COLO668 (cell line): ENCODE results near the gene SMURF1.

Experiments used
- DNase-seq: peaks from one replicate; lab custom pipeline; 2025; ENCODE audit not compliant: unreplicated experiment; lab: John Stamatoyannopoulos, UW

SMURF1 gene

GRCh38 chr7:99008181-99008631 is 135.7 kb downstream of the SMURF1 start:
- no peak for DNase-seq

DNA sequence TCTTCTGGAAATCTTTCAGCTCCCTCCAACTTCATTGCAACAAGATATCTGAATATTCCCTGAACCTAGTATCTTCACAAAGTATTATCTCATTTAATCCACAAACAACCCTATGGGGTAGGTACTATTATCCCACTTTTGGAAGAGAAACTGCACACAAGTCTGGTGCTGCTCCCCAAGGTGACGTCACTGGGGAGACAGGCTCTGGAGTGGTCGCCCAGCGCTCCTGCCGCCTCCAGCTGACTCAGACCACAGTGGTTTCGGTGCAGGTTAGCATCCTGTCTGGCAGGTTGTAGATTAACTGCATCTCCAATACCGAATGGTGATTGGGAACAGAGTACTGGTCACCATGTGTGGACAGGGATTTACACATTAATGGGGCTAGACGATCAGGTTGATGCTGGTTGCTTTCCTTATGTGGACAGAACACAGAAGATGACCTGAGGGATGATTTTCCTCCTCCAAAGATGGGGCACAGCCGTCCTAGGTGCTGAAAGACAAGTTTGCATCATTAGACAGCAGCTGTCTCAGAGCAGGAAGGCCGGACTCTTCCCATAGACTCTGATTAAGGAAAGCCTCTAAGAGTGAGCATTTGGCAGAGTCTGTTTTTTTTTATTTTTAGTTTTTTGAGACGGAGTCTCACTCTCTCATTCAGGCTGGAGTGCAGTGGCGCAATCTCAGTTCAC is 137.0 kb downstream of the SMURF1 start:
- DNase-seq: no peak

DNA sequence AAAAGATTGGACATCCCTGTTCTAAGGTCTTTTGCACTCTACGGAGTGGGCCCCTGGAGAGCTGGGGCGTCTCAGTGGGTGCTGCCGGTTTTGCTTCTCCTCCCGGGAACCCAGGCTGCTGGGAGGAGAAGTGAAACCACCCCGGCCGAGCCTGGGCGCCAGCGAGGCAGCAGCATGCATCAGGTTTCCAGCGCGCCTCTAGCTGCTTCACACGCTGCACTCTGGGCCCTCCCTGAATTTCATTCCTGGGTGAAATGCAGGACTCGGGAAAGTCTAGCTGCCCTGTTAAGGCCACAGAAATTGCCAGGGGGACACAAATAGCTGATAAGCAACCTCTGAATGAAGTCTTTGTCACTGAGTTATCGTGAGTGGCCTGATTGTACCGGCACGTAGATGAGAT is 138.1 kb downstream of the SMURF1 start:
- no peak for DNase-seq

DNA sequence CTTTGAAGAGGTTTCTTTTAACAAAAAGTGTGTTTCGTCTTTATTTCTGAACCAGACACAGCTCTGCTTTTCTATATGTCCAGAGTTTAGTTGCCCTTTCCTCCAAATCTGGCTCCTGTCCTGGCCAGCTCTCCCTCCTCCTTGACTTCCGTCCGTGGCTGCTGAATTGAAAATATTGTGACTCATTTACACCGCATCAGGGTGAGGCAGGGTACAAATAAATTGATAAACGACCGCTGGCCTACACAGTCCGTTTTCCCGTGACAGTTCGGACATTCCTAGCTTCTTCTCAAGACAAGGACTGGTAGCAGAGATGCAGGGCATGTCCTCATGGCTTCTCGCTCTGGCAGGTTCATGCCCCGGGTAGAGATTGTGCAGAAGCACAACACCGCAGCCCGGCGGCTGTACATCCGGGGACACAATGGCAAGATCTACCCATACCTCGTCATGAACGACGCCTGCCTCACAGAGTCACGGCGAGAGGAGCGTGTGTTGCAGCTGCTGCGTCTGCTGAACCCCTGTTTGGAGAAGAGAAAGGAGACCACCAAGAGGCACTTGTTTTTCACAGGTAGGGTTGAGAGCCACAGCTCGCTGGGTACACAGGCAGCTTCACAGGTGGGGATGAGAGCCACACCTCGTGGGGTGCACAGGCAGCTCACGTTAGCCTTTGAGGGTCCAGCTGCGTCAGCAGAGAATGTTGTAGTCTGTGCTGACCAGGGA is 139.0 kb downstream of the SMURF1 start:
- DNase-seq: no peak

DNA sequence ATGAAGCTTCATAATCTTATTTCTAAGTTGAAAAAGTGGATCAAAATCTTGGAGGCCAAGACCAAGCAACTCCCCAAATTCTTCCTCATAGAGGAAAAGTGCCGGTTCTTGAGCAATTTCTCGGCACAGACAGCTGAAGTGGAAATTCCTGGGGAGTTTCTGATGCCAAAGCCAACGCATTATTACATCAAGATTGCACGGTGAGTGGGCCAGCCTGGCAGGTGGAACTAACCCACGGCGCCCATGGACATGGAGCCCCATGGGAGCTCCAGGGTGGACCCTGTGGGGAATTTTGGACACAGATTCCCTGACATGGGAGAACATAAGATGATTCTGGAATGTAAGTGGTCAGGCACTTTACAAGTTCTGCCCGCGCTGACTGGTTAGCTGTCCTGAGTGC is 139.7 kb downstream of the SMURF1 start:
- no peak for DNase-seq

DNA sequence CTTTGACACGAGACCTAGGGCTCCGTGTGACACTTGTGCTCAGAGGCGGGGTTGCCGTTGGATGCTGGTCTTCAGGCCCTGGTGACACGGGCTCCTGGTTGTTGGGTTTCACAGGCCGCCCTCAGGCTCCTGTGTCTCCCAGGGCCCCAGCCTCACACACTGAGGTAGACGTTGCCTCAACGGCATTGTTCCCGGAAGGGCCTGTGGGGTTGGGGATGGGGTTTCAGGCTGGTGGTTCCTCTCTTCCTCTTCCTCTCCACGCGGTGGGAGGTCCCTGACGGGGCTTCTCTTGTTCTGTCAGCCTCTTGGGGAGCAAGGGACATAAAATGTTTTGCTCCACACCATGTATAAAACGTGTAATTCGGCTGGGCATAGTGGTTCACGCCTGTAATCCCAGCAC is 140.5 kb downstream of the SMURF1 start:
- no peak for DNase-seq

GRCh38 chr7:99002827-99003212 is 141.1 kb downstream of the SMURF1 start:
- DNase-seq: no peak

DNA sequence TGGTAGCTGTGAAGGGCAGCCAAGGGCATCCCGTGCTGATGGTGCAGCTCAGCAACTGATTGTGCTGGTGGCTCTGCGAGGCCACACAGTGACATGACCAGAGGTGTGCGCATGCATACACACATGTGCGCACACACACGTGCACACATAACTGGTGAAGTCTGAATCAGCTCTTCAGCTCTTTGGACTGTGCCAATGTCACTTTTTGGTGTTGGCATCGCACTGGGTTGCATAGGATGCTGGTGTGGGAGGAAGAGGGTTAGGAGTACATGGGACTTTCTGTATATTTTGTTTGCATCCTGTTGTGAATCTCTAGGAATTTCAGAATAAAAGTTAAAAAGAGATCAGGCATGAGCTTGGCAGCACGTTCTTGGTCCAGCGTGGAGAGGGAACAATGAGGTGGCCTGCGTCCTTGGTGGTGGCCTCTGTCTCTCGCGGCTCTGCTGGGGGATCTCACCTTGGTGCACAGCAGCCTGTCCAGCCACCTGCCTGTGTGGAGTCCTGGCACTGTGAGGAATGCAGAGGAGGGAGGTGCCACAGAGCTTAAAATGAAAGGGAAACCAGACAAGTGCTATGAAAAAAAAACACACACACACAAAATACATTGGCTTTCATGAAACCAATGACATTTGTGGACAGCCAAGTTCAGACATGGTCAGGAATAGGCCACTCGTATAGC is 141.6 kb downstream of the SMURF1 start:
- no peak for DNase-seq

- no peak for DNase-seq
Observed at GRCh38 chr7:99001482-99002147, 142.3 kb downstream of the SMURF1 start.

- no peak for DNase-seq
Observed at GRCh38 chr7:99000904-99001465, 142.9 kb downstream of the SMURF1 start.

DNA sequence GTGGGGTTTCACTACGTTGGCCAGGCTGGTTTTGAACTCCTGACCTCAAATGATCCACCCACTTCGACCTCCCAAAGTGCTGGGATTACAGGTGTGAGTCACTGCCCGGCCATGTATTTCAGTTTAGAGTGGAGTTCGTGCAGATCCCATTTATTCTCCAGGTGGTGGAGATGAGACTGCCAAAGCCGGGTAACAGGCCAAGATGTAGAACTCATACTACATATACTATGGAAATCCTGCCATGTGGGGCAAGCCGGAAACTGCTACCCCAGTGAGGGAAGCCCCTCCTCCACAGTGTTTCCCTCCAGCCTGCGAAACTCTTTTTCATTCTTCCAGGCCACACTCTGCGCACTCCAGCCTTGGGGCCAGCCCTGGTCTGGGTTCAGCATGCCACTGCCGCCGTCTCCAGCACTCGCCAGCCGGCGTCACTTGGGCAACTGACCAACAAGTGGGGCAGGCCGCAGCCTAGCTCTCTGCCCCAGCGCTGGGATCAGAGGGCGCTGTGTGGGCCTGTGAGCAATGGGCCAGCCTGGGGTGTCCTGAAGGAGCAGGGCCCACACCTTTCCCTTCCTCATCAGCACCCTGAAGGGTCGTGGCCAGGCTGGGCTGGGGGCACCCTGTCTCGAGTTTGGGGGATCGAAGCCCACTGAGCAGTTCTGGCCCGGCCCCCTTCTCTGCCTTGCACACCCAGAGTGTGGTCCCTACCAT is 143.6 kb downstream of the SMURF1 start:
- DNase-seq: no peak

DNA sequence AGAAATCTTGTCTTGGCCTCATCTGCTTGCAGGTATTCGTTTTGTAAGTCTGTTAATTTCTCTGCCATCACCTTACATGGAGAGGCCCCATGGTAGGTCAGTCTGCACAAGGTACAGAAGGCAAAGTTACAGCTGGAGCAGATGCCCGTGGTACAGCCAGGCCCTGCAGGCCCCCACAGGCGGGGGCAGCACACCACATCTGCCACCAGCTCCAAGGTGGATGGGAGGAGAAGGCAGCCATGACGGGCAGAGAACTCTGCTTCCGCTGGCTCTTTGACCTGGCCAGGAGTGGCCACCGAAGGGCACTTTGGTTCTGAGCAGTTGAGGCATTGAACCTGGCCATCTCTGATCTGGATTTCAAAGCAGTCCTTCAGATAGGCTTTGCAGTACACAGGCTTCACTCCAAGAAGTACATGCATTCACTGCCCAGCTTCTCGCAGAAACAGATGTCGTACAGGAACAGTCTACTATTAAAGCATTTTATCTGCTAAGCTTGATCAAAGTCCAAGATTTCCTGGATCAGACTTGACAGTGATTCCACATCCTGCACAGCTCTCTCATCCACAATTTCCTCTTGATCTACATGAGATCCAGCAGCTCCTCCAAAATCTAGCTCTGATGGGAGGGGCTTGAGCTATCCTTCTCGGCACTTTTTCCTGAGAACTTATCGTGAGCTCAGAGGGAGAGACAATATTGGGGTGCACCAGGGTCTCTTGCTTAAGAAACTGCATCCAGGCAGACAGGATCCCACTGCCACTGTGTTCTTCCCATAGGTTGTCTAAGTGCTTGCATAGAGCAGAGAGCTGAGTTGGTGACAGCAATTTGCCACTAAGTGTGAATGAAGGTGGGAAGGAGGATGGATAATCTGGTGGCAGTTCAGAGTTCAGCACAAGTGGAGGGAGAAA is 144.8 kb downstream of the SMURF1 start:
- DNase-seq: no peak

- DNase-seq: no peak
Observed at GRCh38 chr7:98997846-98998245, 146.1 kb downstream of the SMURF1 start.

- DNase-seq: no peak
Observed at GRCh38 chr7:98996150-98996552, 147.8 kb downstream of the SMURF1 start.

GRCh38 chr7:98995523-98996149 is 148.3 kb downstream of the SMURF1 start:
- no peak for DNase-seq

DNA sequence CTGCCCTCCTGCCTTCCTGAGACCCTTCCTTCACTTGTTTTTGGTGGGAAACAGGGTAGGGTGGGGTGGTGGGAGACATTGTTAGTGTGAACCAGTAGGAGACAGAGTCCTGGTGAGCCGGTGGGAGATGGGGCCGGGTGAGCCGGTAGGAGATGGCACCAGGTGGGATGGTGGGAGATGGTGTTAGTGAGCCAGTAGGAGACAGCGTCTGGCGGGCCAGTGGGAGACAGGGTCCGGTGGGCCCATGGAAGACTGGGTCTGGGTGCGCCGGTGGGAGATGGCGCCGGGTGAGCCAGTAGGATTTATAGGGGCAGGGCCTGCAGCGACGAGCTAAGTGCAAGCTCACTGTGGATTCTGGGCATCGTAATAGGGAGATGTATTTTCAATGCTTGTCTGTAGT is 148.8 kb downstream of the SMURF1 start:
- DNase-seq: no peak

GRCh38 chr7:98994046-98994944 is 149.6 kb downstream of the SMURF1 start:
- no peak for DNase-seq
